NCI-H2171 treated with DMSO at 0.1 percent for 48 hours (cell line): ENCODE data around the gene ZBTB1.

Experiments used
- DNase-seq: peaks from one replicate; lab custom pipeline; 2025; lab: John Stamatoyannopoulos, UW

ZBTB1 gene, protein sequence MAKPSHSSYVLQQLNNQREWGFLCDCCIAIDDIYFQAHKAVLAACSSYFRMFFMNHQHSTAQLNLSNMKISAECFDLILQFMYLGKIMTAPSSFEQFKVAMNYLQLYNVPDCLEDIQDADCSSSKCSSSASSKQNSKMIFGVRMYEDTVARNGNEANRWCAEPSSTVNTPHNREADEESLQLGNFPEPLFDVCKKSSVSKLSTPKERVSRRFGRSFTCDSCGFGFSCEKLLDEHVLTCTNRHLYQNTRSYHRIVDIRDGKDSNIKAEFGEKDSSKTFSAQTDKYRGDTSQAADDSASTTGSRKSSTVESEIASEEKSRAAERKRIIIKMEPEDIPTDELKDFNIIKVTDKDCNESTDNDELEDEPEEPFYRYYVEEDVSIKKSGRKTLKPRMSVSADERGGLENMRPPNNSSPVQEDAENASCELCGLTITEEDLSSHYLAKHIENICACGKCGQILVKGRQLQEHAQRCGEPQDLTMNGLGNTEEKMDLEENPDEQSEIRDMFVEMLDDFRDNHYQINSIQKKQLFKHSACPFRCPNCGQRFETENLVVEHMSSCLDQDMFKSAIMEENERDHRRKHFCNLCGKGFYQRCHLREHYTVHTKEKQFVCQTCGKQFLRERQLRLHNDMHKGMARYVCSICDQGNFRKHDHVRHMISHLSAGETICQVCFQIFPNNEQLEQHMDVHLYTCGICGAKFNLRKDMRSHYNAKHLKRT

DNA sequence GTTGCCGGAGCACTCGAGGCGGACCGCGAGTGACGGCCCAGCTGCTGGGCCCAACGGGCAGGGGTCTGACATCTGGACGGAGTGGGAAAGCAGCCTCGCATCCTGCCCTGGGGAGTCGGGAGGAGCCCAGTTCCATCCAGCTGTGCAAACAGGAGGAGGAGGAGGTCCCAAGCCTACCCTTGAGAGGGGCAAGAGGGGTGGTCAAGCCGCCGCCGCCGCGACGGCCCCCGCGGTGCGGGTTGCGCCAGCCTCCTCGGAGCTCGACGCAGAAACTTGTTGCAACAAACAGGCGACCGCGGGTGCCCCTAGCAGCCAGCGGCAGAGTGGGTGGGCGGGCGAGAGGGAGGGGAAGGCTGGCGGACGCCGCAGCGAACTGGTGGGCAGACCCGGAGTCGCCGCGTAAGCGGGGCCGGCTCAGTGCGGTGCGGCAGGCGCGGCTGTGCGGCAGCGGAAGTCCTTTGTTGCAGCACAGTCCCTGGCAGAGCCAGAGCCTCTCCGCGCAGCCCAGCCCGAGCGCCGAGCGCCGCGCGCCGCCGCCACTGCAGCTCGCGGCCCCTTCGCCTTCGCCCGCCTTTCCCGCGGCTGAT lies at the start of gene ZBTB1:
Gene ZBTB1, plus strand, starts transcription at position 461 of the 587 bp plus-strand sequence. CDS start 16,735 bp downstream, outside the sequence.
- DNase-seq: peak; percentile 84

DNA sequence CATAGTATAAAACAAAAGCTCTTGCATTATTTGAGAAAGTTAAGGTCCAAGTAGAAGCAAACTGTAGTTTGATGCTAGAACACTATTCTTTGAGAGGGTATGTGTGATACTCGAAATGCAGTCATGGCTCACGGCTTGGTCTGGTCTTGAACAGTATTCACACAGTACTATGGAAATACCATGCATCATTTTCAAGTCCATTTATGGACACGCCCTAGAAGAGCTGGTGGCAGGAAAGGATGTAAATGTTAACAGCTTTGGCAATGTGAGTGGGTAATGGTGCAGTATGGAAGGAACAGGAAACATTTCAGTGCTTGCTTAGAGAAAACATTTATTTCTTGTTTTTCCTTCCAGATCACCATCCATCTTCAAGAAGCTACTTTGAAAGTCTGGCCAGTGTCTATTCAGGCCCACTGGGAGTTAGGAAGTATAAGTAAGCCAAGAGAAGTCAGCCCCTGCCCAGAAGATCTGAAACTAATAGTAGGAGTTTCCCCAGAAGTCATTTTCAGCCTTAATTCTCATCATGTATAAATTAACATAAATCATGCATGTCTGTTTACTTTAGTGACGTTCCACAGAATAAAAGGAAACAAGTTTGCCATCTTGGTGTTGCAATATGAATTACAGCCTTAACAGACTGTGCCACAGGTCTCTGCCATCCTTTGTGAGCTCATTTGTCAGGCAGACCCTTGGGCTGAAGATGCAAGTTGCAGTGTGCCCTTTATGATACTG lies 45.0 kb upstream of the ZBTB1 start:
- no peak for DNase-seq

DNA sequence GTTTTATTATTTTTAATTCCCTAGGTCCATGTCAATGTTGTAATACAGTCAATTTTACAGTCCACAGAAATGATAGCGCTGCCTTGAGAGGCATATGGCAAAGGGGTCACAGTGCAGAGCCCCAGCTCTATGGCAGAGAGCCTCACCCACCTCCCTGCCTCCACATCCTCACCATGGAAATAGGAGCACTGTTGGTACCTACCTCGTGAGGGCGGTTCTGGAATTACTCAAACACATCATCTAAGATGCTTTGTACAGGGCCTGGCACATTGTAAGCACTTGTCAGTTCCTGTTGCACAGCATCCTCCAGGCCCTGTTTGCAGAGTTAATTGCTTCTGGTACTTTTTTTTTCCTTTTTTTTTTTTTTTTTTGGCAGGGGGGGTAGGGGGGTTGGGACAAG lies 43.3 kb upstream of the ZBTB1 start:
- no peak for DNase-seq

DNA sequence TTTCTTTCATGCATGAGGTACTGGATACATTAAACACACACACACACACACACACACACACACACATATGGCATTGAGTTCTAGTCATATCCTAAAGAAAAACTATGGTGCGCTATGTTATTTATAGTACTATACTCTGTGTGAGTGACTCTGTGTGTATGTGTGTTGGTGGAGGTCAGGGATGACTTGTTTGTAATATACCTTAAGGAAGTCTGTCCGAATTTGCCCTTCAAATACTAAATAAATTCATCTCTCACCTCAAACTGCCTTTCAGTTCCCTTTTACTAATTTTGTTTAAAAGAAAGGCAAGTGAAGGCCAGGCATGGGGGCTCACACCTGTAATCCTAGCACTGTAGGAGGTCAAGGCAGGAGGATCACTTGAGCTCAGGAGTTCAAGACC lies 41.4 kb upstream of the ZBTB1 start:
- DNase-seq: no peak

DNA sequence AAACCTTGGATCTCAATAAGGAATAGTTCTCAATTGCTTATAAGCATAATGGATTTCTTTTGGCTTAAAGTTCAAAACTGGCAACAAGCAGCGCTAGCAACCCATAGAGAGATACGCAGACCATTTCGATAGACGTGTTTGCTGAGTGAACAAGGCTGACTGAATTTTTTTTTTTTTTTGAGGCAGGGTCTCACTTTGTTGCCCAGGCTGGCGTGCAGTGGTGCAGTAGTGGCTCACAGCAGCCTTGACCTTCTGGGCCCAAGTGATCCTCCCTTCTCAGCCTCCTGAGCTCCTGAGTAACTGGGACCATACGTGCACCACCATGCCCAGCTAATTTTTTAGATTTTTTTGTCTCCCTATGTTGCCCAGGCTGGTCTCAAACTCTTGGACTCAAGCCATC lies 40.7 kb upstream of the ZBTB1 start:
- DNase-seq: no peak

DNA sequence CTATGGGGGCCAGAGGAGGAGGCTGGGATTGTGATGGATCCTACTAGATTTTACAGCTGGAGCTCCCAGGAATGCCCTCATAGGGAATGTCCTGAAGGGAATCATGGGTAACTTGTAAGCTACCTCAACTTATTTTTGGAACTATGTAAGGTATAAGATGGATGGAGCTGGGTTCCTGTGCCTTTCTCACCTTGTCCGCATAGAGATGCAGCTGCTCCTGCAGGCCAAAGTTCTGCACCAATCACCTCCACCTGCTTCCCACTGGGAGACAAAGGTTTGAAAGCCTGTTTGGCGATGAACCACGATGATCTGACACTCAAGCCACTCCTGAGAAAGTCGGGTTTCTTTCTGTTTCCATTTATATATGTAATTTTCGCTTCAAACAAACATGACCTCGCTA lies 39.9 kb upstream of the ZBTB1 start:
- peak; percentile 73 for DNase-seq

DNA sequence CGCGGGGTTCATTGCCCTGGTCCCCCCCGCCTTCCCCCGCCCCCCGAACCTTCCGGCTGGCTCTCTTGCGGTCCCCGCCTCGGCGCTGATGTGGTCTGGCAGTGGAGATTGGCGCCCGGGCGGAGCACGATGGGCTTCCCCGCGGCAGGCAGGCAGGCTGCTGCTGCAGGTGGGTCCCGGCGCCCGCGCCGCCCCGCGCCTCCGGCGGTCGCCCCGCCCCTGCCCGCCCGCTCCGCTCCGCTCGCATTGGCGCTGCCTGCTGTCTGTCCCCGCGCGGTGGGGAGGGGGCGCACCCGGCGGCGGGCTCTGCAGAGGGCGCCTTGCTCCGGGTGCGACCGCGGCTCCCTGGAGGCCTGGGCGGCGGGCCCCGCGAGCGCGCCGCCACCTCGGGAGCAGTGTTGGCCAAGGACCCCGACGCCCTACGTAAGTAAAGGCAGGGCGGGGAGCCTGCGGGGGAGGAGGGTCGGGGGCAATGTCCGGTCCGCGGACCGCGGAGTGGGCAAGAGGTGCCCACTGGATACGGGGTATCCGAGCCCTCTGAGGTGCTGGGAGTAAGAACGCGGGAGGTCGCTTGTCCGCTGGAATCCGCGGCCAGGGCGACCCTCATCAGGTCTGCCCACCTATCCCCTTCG lies 39.3 kb upstream of the ZBTB1 start, which contains the start of gene AKAP5:
Gene AKAP5, plus strand, starts transcription at position 309 of the 632 bp plus-strand sequence. CDS start 2,896 bp downstream, outside the sequence.
- DNase-seq: peak; percentile 85

DNA sequence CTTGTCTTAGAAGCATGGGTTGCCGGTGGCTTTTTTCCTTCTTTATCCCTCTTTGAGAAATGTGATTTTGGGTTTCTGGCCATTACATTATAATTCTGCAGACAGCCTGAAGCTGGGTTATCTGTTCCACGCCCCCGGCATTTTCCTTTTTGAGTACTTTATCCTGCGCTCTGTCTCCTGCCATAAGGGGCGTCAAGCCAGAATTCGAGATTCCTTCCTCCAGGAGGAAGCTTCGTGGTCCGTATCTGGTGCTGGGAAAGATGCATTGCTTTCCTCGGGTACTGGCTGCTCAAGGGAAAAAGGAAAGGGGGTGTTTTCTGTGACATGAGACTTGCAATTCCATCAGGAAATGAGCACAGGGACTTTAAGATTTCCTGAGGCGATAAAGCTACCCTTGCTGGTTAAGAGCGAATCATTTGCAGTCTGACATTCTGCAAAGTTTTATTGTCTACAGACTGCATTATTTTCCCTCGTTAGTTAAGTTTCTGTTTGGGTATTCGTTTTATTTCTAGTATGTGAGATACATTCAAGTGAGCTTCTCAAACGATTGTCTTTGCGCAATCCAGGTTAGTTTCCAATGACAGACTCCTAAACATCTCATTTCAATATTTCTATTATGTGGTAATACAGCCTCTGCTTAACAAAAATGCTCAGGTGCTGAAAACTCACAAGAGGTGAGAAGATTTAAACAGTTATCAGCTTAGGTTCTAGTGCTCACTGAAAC lies 38.6 kb upstream of the ZBTB1 start:
- peak; percentile 63 for DNase-seq

DNA sequence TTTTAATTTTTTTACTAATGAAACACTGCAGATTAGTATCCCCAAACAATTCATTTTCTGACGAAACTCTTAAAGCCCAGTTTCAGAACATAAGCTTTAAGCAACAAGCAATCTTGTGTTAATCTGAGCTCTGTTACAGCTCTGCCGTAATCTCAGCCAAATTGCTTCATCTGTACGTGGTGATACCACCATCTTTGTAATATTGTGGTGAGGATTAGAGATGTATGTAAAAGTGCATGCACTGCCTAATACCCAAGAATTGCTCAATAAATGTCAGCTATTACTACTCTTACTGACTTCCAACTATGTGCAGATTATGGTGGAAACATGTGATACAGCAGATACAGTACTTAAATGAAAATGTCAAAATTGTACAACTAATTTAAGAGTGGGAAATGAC lies 37.5 kb upstream of the ZBTB1 start:
- DNase-seq: no peak

DNA sequence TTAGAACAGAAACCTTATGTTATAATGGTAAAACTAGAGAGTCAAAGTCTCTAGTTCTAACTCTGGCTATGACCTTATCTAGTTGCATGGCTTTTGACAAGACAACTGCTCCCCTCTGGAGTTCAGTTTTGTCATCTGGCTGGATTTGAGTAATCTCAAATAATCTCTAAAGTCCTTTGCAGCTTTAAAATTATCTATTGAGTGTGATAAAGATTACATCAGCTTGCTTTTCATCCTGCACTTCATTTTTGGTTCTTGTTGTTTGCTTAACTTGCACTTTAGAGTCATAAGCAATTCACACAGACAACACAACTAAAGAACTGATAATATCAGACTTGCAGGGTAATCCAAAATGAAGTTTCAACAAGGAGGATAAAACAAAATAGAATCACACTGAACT lies 37.0 kb upstream of the ZBTB1 start:
- DNase-seq: no peak

DNA sequence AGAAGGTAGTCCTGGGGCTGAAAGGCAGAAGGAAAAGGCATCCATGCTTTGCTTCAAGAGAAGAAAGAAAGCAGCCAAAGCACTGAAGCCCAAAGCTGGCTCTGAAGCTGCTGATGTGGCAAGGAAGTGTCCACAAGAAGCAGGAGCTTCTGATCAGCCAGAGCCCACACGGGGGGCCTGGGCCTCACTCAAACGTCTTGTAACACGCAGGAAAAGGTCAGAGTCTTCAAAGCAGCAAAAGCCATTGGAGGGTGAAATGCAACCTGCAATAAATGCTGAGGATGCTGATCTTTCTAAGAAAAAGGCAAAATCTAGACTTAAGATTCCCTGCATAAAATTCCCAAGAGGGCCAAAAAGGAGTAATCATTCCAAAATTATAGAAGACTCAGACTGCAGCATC lies 36.1 kb upstream of the ZBTB1 start:
- no peak for DNase-seq

DNA sequence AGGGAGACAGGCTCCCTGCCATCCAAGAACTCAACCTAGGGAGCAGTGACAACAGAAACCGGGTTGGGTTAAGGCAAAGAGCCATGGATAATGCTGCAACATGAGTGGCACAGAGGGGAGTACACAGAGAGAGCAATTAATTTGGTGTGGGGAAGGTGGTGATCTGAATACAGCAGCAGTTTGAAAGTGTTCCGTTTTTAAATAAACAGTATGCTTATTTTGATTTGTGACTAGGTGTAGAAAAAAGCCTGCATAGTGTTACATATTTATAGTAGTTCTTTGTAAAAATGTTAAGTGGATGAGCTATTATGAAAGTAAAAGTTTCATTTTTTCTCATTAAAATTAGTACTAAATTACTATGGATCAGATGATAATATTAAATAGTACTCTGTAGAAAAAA lies 30.5 kb upstream of the ZBTB1 start:
- no peak for DNase-seq

DNA sequence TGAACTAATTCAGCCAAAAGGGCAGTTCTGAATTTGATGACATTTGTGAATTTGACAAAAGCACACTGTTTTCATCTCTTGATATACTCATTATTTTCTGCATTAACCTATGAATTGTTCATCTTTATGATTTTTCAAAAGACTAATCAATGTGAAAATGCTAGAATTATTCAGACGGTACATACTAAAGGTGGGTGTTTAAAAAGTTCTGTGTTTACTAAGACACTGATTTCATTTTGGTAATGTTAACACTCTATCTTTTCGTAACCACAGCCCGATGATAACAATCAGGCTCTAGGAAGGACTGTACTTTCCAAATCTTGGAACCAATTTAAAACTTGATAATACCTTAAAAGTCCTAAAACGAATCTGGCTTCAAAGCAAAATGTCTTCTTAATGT lies 29.9 kb upstream of the ZBTB1 start:
- DNase-seq: no peak

DNA sequence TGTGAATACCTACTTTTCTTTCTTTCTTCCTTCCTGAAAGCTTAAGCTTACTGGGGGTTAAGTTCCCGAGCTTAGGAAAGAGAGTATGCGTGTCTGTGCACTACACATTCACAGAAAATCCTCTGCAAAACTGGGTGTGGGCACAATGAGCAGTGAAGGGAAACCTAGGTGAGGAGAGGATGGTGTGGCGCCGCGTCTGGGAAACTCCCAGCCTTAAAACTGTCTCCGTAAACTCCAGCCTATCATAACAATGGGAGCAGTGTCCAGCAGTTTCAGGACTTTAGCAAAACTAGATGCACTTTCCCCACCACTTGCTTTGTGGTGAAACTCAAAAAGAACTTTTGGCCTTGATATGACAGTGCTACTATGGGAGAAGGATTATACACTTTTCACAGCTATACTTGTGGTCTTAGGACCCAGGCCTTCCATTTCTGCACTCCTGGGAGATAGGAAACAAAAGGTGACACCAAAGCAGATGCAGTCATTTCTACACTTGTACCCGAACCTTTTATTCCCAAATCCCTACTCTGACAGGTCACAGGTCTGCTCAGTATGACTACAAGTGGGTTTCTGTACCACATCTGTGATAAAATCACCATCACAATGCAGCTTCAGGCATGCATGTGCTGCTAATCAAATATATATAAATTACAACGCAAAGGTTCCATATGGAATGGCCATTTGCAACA lies 28.8 kb upstream of the ZBTB1 start:
- no peak for DNase-seq

DNA sequence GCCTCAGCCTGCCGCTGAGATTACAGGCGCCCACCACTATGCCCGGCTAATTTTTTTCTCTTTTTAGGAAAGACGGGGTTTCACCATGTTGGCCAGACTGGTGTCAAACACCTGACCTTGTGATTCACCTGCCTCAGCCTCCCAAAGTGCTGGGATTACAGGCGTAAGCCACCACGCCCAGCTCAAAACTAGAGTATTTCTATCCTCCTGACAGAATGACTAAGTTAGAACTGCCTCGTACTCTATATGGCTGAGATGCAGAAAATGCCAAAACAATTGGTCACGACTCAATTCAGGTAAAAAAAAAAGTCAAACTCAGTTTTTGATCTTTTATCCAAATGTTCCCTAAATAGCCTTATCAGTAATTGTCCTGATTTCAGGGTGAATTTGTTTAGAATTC lies 28.1 kb upstream of the ZBTB1 start:
- no peak for DNase-seq

DNA sequence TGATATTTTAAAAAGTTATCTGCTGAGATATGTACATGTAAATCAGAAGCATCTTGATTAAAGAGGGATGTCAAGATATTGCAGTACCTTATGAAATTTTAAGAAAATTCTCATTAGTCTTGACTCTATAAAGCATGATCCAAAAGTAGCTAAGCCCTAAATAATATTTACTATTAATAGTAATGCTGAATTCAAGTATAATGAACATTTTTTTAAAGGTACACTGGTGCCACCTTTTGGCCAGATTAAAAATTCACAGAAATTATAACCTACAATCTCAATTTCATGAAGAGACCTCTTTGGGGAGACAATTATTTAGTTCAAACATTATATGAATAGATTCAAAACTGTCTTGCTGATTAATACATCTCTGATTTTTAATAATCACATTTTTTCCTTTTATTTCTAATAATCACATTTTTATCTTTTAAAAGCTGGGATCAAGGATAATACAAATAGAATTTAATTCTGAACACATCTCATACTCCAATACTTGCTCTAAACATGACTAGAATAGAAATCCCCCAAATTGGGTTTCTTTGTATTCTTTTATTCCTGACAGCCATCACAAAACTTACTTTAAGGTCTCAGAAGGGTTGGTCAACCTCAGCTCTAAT lies 25.8 kb upstream of the ZBTB1 start:
- peak; percentile 48 for DNase-seq

DNA sequence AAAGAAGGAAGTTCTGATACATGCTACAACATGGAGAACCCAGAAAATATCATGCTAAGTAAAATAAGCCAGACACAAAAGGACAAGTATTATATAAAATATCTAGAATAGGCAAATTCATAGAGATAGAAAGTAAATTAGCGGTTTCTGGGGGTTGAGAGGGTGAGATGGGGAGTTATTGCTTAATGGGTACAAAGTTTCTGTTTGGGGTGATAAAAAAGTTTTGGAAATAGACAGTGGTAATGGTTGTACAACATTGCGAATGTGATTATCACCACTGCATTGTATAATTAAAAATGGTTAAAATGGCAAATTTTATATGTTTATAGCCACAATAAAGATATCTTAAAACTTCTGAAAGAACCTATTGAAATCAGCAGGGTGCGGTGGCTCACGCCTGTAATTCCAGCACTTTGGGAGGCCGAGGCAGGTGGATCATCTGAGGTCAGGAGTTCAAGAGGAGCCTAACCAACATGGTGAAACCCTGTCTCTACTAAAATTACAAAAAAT lies 15.9 kb upstream of the ZBTB1 start:
- DNase-seq: no peak

DNA sequence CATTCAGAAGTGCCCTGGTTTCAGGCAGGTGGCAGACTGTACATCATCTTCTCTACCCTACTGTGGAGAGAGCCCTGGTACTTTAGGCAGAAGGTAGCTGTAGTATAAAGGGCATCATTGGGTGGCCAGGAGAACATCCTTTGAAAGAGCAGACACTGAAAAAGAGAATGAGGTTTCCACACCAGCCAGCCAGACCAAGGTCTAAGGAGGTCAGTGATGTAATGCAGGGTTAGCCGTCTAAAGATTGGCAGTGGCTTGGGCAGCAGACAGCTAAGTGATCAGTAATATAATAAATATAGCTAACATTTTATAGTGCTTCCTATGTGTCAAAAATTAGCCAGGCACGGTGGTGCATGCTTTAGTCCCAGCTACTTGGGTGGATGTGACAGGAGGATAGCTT lies 12.9 kb upstream of the ZBTB1 start:
- no peak for DNase-seq

DNA sequence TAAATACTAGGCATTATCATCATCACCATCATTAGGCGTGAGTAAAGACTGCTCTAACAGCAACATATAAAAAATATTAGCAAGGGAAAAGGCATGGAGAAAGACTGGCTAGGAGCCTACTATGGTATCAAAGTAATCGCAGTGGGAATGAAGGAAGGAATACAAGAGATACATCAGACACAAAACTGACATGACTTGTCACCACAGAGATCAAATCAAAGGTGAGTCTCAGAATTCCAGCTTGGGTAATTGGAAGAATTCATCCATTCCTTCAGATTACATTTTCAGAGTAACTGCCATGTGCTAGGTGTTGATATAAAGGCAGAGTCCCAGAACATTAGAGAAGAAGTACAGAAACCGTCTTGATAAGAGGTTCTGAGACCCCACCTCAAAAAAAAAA lies 11.1 kb upstream of the ZBTB1 start:
- DNase-seq: no peak

DNA sequence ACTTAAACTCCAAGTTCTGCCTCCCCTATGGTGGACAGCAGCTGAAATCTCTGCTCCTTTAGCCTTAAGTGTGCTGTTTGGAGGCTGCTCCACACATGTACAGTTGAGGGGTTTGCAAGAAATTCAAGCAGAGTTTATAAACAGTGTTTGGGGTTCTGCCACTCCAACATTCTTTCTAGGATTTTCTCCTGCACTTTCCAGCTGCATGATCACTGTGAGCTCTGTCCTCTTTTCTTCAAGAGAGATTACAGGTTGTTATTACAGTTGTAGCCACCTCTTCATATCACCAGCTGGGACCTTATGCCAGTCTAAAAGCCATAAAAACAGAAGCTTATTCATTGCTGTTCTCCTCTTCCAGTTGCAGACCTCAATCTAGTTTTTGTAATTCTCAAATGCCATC lies 9.3 kb upstream of the ZBTB1 start:
- no peak for DNase-seq
